Measurements from ENCODE around the gene SRCAP.

The SRCAP gene

GRCh38 chr16:30747331-30747730, 48.4 kb downstream of the SRCAP start:
- no peak for DNase-seq
- ChIA-PET CTCF (interaction anchor here (0.7 to 1.5 kb wide), 13 partner anchors 10 to 206 kb away, joined by 3 to 5 read pairs (median 3); partner anchors contain the start of gene CTF1), POLR2A (interaction anchor here (0.9 to 1.7 kb wide), 3 partner anchors 11 to 58 kb away, joined by 3 to 7 read pairs (median 6); no protein-coding TSS in a partner anchor)
- Histone ChIP-seq H3K27me3 (replicated peaks in 2 of 5; ENCODE audit: control insufficient read depth in 4 of 5, insufficient read depth in 5 of 5, low read length in 4 of 5) (no peaks in the 10 kb centered on the region), H3K4me3 (ENCODE audit: control insufficient read depth in 1 of 7, extremely low read depth in 1 of 7, insufficient read depth in 4 of 7, low read depth in 2 of 7, low read length in 6 of 7) (peak overlapping the region in 6 of 7 experiments; percentile 52 to 87 (median 80)), H3K36me3 (ENCODE audit: control insufficient read depth in 4 of 4, insufficient read depth in 4 of 4, low read length in 3 of 4) (peaks cover 9 to 45% (median 21%) of the 10 kb centered on the region in 4 experiments), H3K27ac (ENCODE audit: insufficient read depth in 1 of 2, low read depth in 1 of 2, low read length in 2 of 2, poor library complexity in 1 of 2, severe bottlenecking in 2 of 2) (peak overlapping the region; percentile 51 to 82), H3K4me1 (ENCODE audit: control extremely low read depth in 1 of 4, control insufficient read depth in 4 of 4, insufficient read depth in 4 of 4, low read length in 3 of 4) (peaks cover 3 to 13% (median 6%) of the 10 kb centered on the region in 4 experiments), H3K9me3 (ENCODE audit: control extremely low read depth in 1 of 5, control insufficient read depth in 4 of 5, insufficient read depth in 2 of 5, low read depth in 1 of 5, low read length in 4 of 5) (no peaks in the 10 kb centered on the region)
- 79% methylated on average over 3 of the region's 3 CpGs for WGBS (ENCODE audit: insufficient coverage)

- WGBS (ENCODE audit: insufficient coverage) = 3% methylated on average over 59 of the region's 60 CpGs
- peak; percentile 98 to 99 (median 99) for DNase-seq
- Histone ChIP-seq H3K27me3 (replicated peaks in 2 of 5; ENCODE audit: control insufficient read depth in 4 of 5, insufficient read depth in 5 of 5, low read length in 4 of 5) (no peaks in the 10 kb centered on the region), H3K4me1 (ENCODE audit: control extremely low read depth in 1 of 4, control insufficient read depth in 4 of 4, insufficient read depth in 4 of 4, low read length in 3 of 4) (peaks cover 3 to 13% (median 6%) of the 10 kb centered on the region in 4 experiments), H3K36me3 (ENCODE audit: control insufficient read depth in 4 of 4, insufficient read depth in 4 of 4, low read length in 3 of 4) (peaks cover 9 to 50% (median 25%) of the 10 kb centered on the region in 4 experiments), H3K4me3 (ENCODE audit: control insufficient read depth in 1 of 7, extremely low read depth in 1 of 7, insufficient read depth in 4 of 7, low read depth in 2 of 7, low read length in 6 of 7) (peak within 1 kb of the TSS; percentile 52 to 87 (median 80)), H3K27ac (ENCODE audit: insufficient read depth in 1 of 2, low read depth in 1 of 2, low read length in 2 of 2, poor library complexity in 1 of 2, severe bottlenecking in 2 of 2) (peak within 1 kb of the TSS; percentile 51 to 82), H3K9me3 (ENCODE audit: control extremely low read depth in 1 of 5, control insufficient read depth in 4 of 5, insufficient read depth in 2 of 5, low read depth in 1 of 5, low read length in 4 of 5) (no peaks in the 10 kb centered on the region)
- CTCF ChIA-PET = interaction anchor here (0.7 to 1.5 kb wide), 14 partner anchors 10 to 206 kb away, joined by 3 to 5 read pairs (median 3); partner anchors contain the start of gene CTF1
- POLR2A ChIA-PET = interaction anchor here (0.6 to 1.7 kb wide), 6 partner anchors 11 to 237 kb away, joined by 3 to 7 read pairs (median 4); partner anchors contain the start of gene HSD3B7
Observed at GRCh38 chr16:30747799-30748633, 49.0 kb downstream of the SRCAP start, which contains the start of gene PHKG2. Gene PHKG2 (plus strand): TSS chr16:30748425. CDS start chr16:30748821, 396 bp downstream.

- peaks cover 12 to 52% (median 30%) of the 10 kb centered on the region in 4 experiments for H3K36me3 ChIP-seq (ENCODE audit: control insufficient read depth in 4 of 4, insufficient read depth in 4 of 4, low read length in 3 of 4)
- POLR2A ChIA-PET = interaction anchor here (0.6 to 1.7 kb wide), 6 partner anchors 10 to 236 kb away, joined by 3 to 7 read pairs (median 4); partner anchors contain the start of gene HSD3B7
- no peaks in the 10 kb centered on the region for H3K27me3 ChIP-seq (replicated peaks in 2 of 5; ENCODE audit: control insufficient read depth in 4 of 5, insufficient read depth in 5 of 5, low read length in 4 of 5)
- peaks cover 3 to 13% (median 6%) of the 10 kb centered on the region in 4 experiments for H3K4me1 ChIP-seq (ENCODE audit: control extremely low read depth in 1 of 4, control insufficient read depth in 4 of 4, insufficient read depth in 4 of 4, low read length in 3 of 4)
- H3K27ac ChIP-seq (ENCODE audit: insufficient read depth in 1 of 2, low read depth in 1 of 2, low read length in 2 of 2, poor library complexity in 1 of 2, severe bottlenecking in 2 of 2) = peak overlapping the region in 1 of 2 experiments; percentile 82
- peak in 2 of 3 donors; percentile 17 to 43 for DNase-seq
- CTCF ChIA-PET = interaction anchor here (0.8 to 1.5 kb wide), 3 partner anchors 9 to 14 kb away, joined by 3 read pairs; no protein-coding TSS in a partner anchor
- H3K9me3 ChIP-seq (ENCODE audit: control extremely low read depth in 1 of 5, control insufficient read depth in 4 of 5, insufficient read depth in 2 of 5, low read depth in 1 of 5, low read length in 4 of 5) = no peaks in the 10 kb centered on the region
- WGBS (ENCODE audit: insufficient coverage) = 44% methylated on average over 15 of the region's 36 CpGs
- peak overlapping the region; percentile 52 to 87 (median 80) for H3K4me3 ChIP-seq (ENCODE audit: control insufficient read depth in 1 of 7, extremely low read depth in 1 of 7, insufficient read depth in 4 of 7, low read depth in 2 of 7, low read length in 6 of 7)
Observed at GRCh38 chr16:30748634-30749445, 49.9 kb downstream of the SRCAP start.

GRCh38 chr16:30750201-30750600, 51.2 kb downstream of the SRCAP start:
- peaks cover 3 to 13% (median 6%) of the 10 kb centered on the region in 4 experiments for H3K4me1 ChIP-seq (ENCODE audit: control extremely low read depth in 1 of 4, control insufficient read depth in 4 of 4, insufficient read depth in 4 of 4, low read length in 3 of 4)
- DNase-seq = no peak
- POLR2A ChIA-PET = no interaction called here
- H3K27me3 ChIP-seq (replicated peaks in 2 of 5; ENCODE audit: control insufficient read depth in 4 of 5, insufficient read depth in 5 of 5, low read length in 4 of 5) = no peaks in the 10 kb centered on the region
- no peaks in the 10 kb centered on the region for H3K9me3 ChIP-seq (ENCODE audit: control extremely low read depth in 1 of 5, control insufficient read depth in 4 of 5, insufficient read depth in 2 of 5, low read depth in 1 of 5, low read length in 4 of 5)
- WGBS (ENCODE audit: insufficient coverage) = 95% methylated on average over 4 of the region's 4 CpGs
- H3K27ac ChIP-seq (ENCODE audit: insufficient read depth in 1 of 2, low read depth in 1 of 2, low read length in 2 of 2, poor library complexity in 1 of 2, severe bottlenecking in 2 of 2) = no peak overlapping the region
- H3K36me3 ChIP-seq (ENCODE audit: control insufficient read depth in 4 of 4, insufficient read depth in 4 of 4, low read length in 3 of 4) = peaks cover 10 to 50% (median 34%) of the 10 kb centered on the region in 4 experiments
- no peak overlapping the region for H3K4me3 ChIP-seq (ENCODE audit: control insufficient read depth in 1 of 7, extremely low read depth in 1 of 7, insufficient read depth in 4 of 7, low read depth in 2 of 7, low read length in 6 of 7)
- CTCF ChIA-PET = interaction anchor here (0.9 to 1.6 kb wide), 4 partner anchors 9 to 27 kb away, joined by 3 to 4 read pairs (median 4); no protein-coding TSS in a partner anchor

- DNase-seq = no peak
- Histone ChIP-seq H3K27me3 (replicated peaks in 2 of 5; ENCODE audit: control insufficient read depth in 4 of 5, insufficient read depth in 5 of 5, low read length in 4 of 5) (no peaks in the 10 kb centered on the region), H3K27ac (ENCODE audit: insufficient read depth in 1 of 2, low read depth in 1 of 2, low read length in 2 of 2, poor library complexity in 1 of 2, severe bottlenecking in 2 of 2) (no peak overlapping the region), H3K9me3 (ENCODE audit: control extremely low read depth in 1 of 5, control insufficient read depth in 4 of 5, insufficient read depth in 2 of 5, low read depth in 1 of 5, low read length in 4 of 5) (no peaks in the 10 kb centered on the region), H3K4me3 (ENCODE audit: control insufficient read depth in 1 of 7, extremely low read depth in 1 of 7, insufficient read depth in 4 of 7, low read depth in 2 of 7, low read length in 6 of 7) (no peak overlapping the region), H3K4me1 (ENCODE audit: control extremely low read depth in 1 of 4, control insufficient read depth in 4 of 4, insufficient read depth in 4 of 4, low read length in 3 of 4) (peaks cover 3 to 13% (median 6%) of the 10 kb centered on the region in 4 experiments), H3K36me3 (ENCODE audit: control insufficient read depth in 4 of 4, insufficient read depth in 4 of 4, low read length in 3 of 4) (peaks cover 10 to 53% (median 37%) of the 10 kb centered on the region in 4 experiments)
- 96% methylated on average over 20 of the region's 20 CpGs for WGBS (ENCODE audit: insufficient coverage)
- ChIA-PET CTCF (interaction anchor here (0.6 to 1.7 kb wide), 5 partner anchors 8 to 23 kb away, joined by 3 to 5 read pairs (median 4); partner anchors contain the start of gene CFAP119), POLR2A (no interaction called here)
Observed at GRCh38 chr16:30750876-30751465, 52.0 kb downstream of the SRCAP start.

- POLR2A ChIA-PET = no interaction called here
- DNase-seq = no peak
Observed at GRCh38 chr16:30753596-30753995, 54.6 kb downstream of the SRCAP start.

More at GRCh38 chr16:30753596-30753995, 54.6 kb downstream of the SRCAP start:
- CTCF ChIA-PET = interaction anchor here (0.6 to 0.9 kb wide), 2 partner anchors 38 to 40 kb away, joined by 3 to 5 read pairs; no protein-coding TSS in a partner anchor
- Histone ChIP-seq H3K27me3 (replicated peaks in 2 of 5; ENCODE audit: control insufficient read depth in 4 of 5, insufficient read depth in 5 of 5, low read length in 4 of 5) (no peaks in the 10 kb centered on the region), H3K4me1 (ENCODE audit: control extremely low read depth in 1 of 4, control insufficient read depth in 4 of 4, insufficient read depth in 4 of 4, low read length in 3 of 4) (peaks cover 0 to 13% (median 11%) of the 10 kb centered on the region in 4 experiments), H3K36me3 (ENCODE audit: control insufficient read depth in 4 of 4, insufficient read depth in 4 of 4, low read length in 3 of 4) (peaks cover 10 to 72% (median 49%) of the 10 kb centered on the region in 4 experiments), H3K9me3 (ENCODE audit: control extremely low read depth in 1 of 5, control insufficient read depth in 4 of 5, insufficient read depth in 2 of 5, low read depth in 1 of 5, low read length in 4 of 5) (no peaks in the 10 kb centered on the region), H3K4me3 (ENCODE audit: control insufficient read depth in 1 of 7, extremely low read depth in 1 of 7, insufficient read depth in 4 of 7, low read depth in 2 of 7, low read length in 6 of 7) (no peak overlapping the region), H3K27ac (ENCODE audit: insufficient read depth in 1 of 2, low read depth in 1 of 2, low read length in 2 of 2, poor library complexity in 1 of 2, severe bottlenecking in 2 of 2) (no peak overlapping the region)
- 94% methylated on average over 4 of the region's 4 CpGs for WGBS (ENCODE audit: insufficient coverage)
